T-helper 1 cell treated with Interleukin-12 subunit alpha and Interleukin-12 subunit beta and Interleukin-4 antibody, amounts not matched to agents 30 ng/mL and 1 ng/mL, for 36 hours (primary cell): ENCODE measurements around the gene KIF23. TPM values are rescaled to one million over a fixed set of nuclear protein-coding genes. Genes with fewer than 3 reads are reported as not detected.

ENCODE experiments used
- intact Hi-C: fragments of 100-400 bp; cut with micrococcal nuclease; formaldehyde crosslinking; loops from one replicate; pipeline ENCODE4 v1.15.1; 2024
- total RNA-seq: library from RNA; stranded (reverse); gene quantifications from 2 replicates; pipeline ENCODE4 v1.2.3, GENCODE V29; 2022

The KIF23 gene
- total RNA-seq, 1 donor from 2014 or later, result 47.2 TPM

GRCh38 chr15:69484837-69485236 is 70.7 kb downstream of the KIF23 start:
- intact Hi-C loops, result no loop called here

DNA sequence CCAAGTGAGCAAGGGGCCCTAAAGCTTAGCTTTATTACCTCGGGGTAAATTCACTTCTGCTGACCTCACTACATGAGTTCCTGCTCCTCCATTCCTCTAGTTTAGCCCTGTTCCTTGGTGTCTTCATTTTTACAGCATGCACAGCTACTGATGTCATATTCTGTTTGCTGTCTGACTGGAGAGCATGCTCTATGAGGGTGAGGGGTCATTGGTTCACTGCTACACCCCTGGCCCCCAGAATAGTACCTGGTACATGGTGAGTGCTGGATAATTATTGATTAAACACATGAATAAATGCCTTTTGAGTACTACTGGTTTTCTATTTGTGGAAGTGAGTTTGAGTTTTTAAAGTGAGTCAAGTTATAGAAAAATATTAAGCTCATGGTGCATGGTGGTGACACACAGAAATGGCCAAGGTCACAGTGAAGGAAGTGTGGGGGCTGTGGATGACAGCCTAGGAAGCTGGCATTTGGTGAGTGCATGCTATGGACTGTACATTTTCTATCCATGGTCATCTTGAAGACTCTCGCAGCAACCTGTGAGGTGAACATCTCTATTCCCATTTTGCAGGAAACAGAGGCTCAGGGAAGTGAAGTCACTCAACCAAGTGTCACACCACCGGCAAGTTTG is 72.4 kb downstream of the KIF23 start:
- intact Hi-C loops, result no loop called here

- intact Hi-C loops, result no loop called here
Measured at GRCh38 chr15:69489073-69489571, 75.0 kb downstream of the KIF23 start.

DNA sequence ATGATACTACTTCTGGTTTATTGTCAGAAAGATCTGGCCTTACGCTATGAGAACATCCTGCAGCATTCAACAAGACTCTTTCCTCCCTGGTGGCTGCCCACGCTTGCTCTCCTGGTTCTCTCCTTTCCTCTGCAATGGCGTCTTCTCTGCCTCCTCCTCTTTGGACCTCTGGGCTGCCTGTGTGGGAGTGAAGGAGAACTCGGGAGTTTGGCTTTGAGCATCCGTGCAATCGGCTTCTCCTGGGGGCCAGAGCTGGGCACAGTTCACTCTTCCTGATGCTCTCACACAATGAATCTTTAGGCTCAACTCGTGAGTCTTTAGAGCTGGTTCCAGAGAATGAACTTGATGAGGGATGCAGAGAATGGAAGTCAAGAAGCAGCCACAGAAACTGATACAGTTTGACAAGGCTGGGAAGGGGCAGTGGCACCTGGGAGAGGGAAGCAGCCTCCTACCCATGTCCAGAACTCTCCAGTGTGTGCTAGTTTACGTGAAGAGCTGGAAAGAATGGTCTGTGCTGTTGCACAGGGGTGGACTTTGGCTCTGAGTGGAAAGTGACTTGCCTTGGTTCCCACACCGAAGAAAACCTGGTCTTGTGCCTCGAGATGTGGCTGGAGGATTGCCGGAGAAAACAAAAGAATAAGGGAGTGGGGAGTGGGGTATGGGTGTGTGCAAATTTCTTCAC is 76.3 kb downstream of the KIF23 start:
- intact Hi-C loops, result no loop called here

DNA sequence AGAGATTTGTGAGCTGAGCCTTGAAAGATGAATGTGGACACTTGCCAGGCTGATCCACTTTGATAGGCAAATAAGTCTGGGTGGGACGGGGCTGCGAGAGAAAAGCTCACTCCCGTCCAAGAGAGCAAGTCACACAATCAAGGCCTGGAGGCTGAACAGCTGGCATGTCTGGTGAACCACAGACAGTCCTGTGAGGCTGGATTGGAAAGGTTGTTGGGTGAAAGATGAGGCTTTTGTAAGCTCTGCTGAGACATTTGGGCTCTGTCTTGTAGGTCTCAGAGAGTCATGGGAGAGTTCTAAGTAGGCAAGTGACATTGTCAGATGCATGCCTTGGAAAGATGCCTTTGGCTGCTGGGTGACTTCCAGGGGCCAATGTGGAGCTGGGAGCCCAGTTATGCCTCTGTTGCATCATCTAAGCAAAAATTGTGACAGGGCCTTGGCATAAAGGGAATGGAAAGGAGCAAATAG is 76.9 kb downstream of the KIF23 start:
- intact Hi-C loops, result no loop called here

GRCh38 chr15:69493406-69493805 is 79.3 kb downstream of the KIF23 start:
- intact Hi-C loops, result no loop called here

DNA sequence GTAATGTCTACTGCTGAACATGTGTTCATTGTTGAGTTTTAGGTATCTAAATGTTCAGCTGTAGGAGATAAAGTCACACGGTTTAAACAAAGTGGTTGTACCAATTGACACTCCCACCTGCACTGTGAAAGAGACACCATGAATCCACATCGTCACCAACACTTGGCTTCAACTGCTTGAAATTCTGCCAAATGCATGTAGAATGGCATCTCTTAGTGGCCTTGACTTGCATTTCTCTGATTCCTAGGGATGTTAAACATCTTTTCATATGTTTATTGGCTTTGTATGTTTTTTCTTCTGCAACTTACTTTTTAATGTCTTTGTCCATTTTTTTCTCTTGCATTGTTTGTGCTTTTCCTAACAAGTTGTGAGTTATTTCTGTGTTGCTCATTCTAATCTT is 81.9 kb downstream of the KIF23 start:
- intact Hi-C loops, result no loop called here

DNA sequence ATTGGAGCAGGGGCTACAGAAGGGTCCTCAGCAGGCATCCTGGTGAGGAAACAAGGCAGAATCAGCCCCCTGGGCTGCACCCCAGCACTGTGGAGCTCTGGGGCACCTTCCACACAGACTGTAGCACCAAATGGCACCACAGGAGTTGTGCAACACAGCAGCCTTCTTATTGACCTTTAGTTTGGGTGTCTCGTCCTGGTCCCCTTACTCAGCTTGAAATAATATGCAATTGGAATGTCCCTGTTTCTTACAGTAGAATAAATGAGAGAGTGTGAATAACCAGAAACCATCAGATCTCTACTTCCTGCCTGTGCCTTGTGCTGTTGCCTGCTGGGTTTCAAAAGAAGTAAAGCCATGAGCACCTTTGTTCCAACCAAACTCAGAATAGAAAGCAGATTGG is 82.9 kb downstream of the KIF23 start:
- intact Hi-C loops, result no loop called here

DNA sequence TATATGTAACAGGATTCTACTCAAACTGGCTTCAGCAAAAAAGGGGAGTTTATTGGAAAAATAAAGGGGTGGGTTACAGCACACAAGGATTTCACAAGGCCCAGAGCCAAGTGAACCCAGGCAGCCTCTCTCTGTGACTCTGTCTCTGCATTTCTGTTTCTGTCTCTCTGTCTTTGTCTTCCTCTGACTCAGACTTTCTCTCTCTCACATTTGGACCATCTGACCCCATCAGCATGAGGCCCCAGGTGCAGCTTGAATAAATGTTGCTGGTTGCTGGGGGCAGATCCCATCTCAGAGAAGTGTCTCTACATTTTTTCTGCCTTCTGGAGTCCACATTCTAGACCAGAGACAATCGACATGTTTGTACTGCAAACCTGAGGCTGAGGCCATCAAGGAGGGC is 83.5 kb downstream of the KIF23 start:
- intact Hi-C loops, result no loop called here

Other genes with a start within 250 kb of the KIF23 start
- not detected in 2 replicates for gene PAQR5, start 115.4 kb upstream of the KIF23 start, total RNA-seq
- 1,483 and 1,505 TPM in 2 replicates for gene RPLP1, start 38.5 kb downstream of the KIF23 start, total RNA-seq